ENCODE data around the gene CCL7. TPM values are rescaled to one million over a fixed set of nuclear protein-coding genes. Genes with fewer than 3 reads are reported as not detected.

CCL7 gene
- total and polyA plus RNA-seq, 2 of the 4 experiments (the other 2 are of a cell fraction), result 0.18 to 0.58 TPM

DNA sequence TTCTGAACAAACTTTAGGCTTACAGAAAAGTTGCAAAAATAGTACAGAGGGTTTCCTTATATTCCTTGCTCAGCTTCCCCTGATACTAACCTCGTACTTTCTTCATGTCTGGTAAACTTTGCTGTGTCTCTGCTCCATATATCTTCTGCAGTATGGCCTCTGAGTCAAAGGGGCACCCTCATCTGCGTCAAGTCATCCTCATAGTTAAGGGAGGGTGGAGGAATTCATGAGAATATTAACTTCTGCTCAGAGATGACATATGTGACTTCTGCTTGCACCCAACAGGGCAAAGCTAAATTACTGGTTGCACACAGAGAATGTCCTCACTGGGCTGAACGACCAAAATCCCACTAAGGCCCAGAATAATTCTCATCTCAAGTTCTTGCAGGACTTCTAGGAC lies 4.3 kb upstream of the CCL7 start:
- ChIA-PET CTCF (interaction anchor here (1.3 kb wide), 1 partner anchor 10 kb away, joined by 4 read pairs; the partner anchor contains the start of gene CCL2), POLR2A (ENCODE audit: unreplicated experiment) (no interaction called here)
- Histone ChIP-seq H3K36me3 (ENCODE audit: control insufficient read depth, insufficient read depth, low read length) (no peaks in the 10 kb centered on the region), H4K20me1 (ENCODE audit: insufficient read depth, low read length) (no peaks in the 10 kb centered on the region), H3K4me2 (ENCODE audit: low read depth, low read length) (no peak overlapping the region), H3K27ac (ENCODE audit: insufficient read depth, low read length) (no peak overlapping the region), H3K56ac (ENCODE audit: extremely low read depth, insufficient read depth, low read length) (no peak overlapping the region), H3K4me1 (ENCODE audit: control insufficient read depth, insufficient read depth, low read length) (no peaks in the 10 kb centered on the region), H2AK5ac (ENCODE audit: low read depth, low read length) (no peak overlapping the region), H3K18ac (ENCODE audit: low read depth, low read length) (no peak overlapping the region), H2BK15ac (ENCODE audit: low read depth, low read length) (no peak overlapping the region), H3K9ac (ENCODE audit: low read depth, low read length) (no peak overlapping the region), H2BK5ac (ENCODE audit: low read depth, low read length, poor library complexity, severe bottlenecking) (no peak overlapping the region), H2BK20ac (ENCODE audit: low read depth, low read length) (no peak overlapping the region), H2AK9ac (replicated peaks; ENCODE audit: low read depth, low read length, poor library complexity) (no peak overlapping the region), H4K91ac (ENCODE audit: insufficient read depth, low read depth, low read length) (no peak overlapping the region), H2BK120ac (ENCODE audit: low read depth, low read length) (no peak overlapping the region), H3K9me3 (ENCODE audit: control insufficient read depth, insufficient read depth, low read length) (no peaks in the 10 kb centered on the region), H3K9me1 (ENCODE audit: insufficient read depth, low read length) (no peaks in the 10 kb centered on the region), H3K4ac (ENCODE audit: low read depth, low read length) (no peak overlapping the region), H3K27me3 (ENCODE audit: control insufficient read depth, insufficient read depth, low read length) (peaks cover 6% of the 10 kb centered on the region), H4K8ac (ENCODE audit: low read depth in 2 of 2, low read length in 2 of 2) (no peak overlapping the region), H4K5ac (ENCODE audit: low read depth, low read length) (no peak overlapping the region), H3K4me3 (ENCODE audit: insufficient read depth, low read depth, low read length) (no peak overlapping the region), H3K14ac (replicated peaks; ENCODE audit: low read depth, low read length) (no peak overlapping the region), H3K79me1 (ENCODE audit: low read depth in 1 of 2, low read length in 2 of 2) (no peaks in the 10 kb centered on the region), H3K23ac (ENCODE audit: low read depth, low read length) (no peak overlapping the region), H2AFZ (replicated peaks; ENCODE audit: low read length, poor library complexity) (no peak overlapping the region)
- TF ChIP-seq NFE2L2 (IDR thresholded peaks at IDR 0.05; ENCODE audit: low read depth, low read length) (no peak), RFX5 (IDR thresholded peaks at IDR 0.05; ENCODE audit: low read depth, low read length) (no peak), FOS (IDR thresholded peaks at IDR 0.05; ENCODE audit: low read depth, low read length) (no peak), MXI1 (IDR thresholded peaks at IDR 0.05; ENCODE audit: borderline replicate concordance, low read depth, low read length) (no peak), MAFK (IDR thresholded peaks at IDR 0.05; ENCODE audit: low read depth, low read length) (no peak)
- TF ChIP-seq, protein P1, sequence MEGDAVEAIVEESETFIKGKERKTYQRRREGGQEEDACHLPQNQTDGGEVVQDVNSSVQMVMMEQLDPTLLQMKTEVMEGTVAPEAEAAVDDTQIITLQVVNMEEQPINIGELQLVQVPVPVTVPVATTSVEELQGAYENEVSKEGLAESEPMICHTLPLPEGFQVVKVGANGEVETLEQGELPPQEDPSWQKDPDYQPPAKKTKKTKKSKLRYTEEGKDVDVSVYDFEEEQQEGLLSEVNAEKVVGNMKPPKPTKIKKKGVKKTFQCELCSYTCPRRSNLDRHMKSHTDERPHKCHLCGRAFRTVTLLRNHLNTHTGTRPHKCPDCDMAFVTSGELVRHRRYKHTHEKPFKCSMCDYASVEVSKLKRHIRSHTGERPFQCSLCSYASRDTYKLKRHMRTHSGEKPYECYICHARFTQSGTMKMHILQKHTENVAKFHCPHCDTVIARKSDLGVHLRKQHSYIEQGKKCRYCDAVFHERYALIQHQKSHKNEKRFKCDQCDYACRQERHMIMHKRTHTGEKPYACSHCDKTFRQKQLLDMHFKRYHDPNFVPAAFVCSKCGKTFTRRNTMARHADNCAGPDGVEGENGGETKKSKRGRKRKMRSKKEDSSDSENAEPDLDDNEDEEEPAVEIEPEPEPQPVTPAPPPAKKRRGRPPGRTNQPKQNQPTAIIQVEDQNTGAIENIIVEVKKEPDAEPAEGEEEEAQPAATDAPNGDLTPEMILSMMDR (conservative IDR thresholded peaks at IDR 0.05; ENCODE audit: low read depth, low read length), result no peak
- TF ChIP-seq, protein P2, sequence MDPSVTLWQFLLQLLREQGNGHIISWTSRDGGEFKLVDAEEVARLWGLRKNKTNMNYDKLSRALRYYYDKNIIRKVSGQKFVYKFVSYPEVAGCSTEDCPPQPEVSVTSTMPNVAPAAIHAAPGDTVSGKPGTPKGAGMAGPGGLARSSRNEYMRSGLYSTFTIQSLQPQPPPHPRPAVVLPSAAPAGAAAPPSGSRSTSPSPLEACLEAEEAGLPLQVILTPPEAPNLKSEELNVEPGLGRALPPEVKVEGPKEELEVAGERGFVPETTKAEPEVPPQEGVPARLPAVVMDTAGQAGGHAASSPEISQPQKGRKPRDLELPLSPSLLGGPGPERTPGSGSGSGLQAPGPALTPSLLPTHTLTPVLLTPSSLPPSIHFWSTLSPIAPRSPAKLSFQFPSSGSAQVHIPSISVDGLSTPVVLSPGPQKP (IDR thresholded peaks at IDR 0.05; ENCODE audit: borderline replicate concordance, low read depth, low read length), result no peak
- no CpG with 5 or more reads among the region's 3 CpGs for WGBS, 2 experiments (ENCODE audit: extremely low coverage in 2 of 2, insufficient read length in 1 of 2)
- intact Hi-C loops (cut with micrococcal nuclease) (no loop called here), in situ Hi-C loops (cut with MboI; ENCODE audit: low sequenced_read_pairs) (loop anchor here (25.0 kb wide), 1 partner anchor 847 kb away; the partner anchor contains the start of genes FNDC8 and RAD51D), dilution Hi-C loops (cut with HindIII; ENCODE audit: low sequenced_read_pairs, unreplicated experiment) (no loop called here)
- no TSS peak for BruUV-seq (replicated peaks)
- DNase-seq (no peak), ATAC-seq (ENCODE audit: low read depth) (no peak)
